Astrocyte of the spinal cord (primary cell): Measurements from ENCODE around the gene DGLUCY.
A peak's percentile ranks its signal among the peaks of the same experiment; 100 is the strongest.
"Not testable (repeated sequence)": the region's sequence is repeated elsewhere in the genome, so short reads cannot be mapped to it uniquely, and the experiment has no call there.

Source experiments
- DNase-seq: peaks from one replicate; pipeline ENCODE4 v3.0.0; 2011; ENCODE audit warnings: low read depth, low spot score
- H3K4me3 ChIP-seq: 2 replicates; pipeline ENCODE4 v1.5.1; 2011; ENCODE audit warnings: low read depth, mild to moderate bottlenecking, low read length, moderate library complexity
- CTCF ChIP-seq: IDR thresholded peaks from 2 replicates; pipeline ENCODE4 v1.5.1; 2012; ENCODE audit warnings: low read depth, mild to moderate bottlenecking, low read length, inconsistent platforms
- in situ Hi-C: cut with HindIII; loops from 2 replicates; pipeline ENCODE4 v1.10.0; 2017; ENCODE audit warnings: low sequenced_read_pairs

DGLUCY gene

GRCh38 chr14:91116913-91117588 is 3.2 kb downstream of the DGLUCY start:
- no peak for TF ChIP-seq CTCF

DNA sequence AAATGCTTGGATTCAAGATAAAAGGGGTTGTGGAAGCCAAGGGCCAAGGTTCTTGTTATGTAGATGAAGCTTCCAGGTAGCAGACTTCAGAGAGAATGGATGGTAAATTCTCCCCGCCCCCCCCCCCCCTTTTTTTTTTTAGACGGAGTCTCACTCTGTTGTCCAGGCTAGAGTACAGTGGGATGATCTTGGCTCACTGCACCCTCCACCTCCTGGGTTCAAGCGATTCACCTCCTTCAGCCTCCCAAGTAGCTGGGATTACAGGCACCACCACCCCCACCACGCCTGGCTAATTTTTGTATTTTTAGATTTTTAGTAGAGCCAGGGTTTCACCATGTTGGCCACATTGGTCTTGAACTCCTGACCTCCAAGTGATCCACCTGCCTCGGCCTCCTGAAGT is 4.1 kb downstream of the DGLUCY start:
- no peak overlapping the region for H3K4me3 ChIP-seq
- no peak for TF ChIP-seq CTCF
- DNase-seq = no peak
- in situ Hi-C loops = no loop called here

More at GRCh38 chr14:91116913-91117588, 3.2 kb downstream of the DGLUCY start:
- in situ Hi-C loops = no loop called here
- no peak overlapping the region for H3K4me3 ChIP-seq
- no peak for DNase-seq

DNA sequence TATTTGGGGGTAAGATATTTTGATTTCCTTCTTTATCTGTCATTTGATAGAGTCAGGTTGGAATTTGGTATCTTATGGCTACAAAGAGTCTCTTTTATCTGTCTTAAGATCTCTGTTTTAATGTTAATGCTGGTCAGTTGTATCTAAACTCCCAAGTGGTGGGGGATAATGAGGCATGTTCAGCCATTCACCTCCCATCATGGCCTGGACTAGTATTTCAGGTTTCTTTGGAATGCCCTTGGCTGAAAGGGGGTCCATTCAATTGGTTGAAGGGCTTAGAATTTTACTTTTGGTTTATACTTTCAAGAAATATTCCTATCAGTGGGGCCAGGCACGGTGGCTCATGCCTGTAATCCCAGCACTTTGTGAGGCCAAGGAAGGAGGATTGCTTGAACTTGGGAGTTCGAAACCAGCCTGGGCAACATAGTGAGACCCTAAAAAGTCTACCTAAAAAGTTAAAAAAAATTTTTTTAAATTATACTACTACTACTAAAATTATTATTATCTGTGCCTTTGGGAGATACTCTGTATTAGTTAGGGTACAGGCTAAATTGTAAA is 4.7 kb downstream of the DGLUCY start:
- no peak for TF ChIP-seq CTCF
- H3K4me3 ChIP-seq = no peak overlapping the region
- in situ Hi-C loops = no loop called here
- DNase-seq = no peak

GRCh38 chr14:91119556-91120311 is 5.9 kb downstream of the DGLUCY start:
- in situ Hi-C loops = no loop called here
- peak; percentile 33 for DNase-seq
- no peak overlapping the region for H3K4me3 ChIP-seq
- TF ChIP-seq CTCF = no peak

DNA sequence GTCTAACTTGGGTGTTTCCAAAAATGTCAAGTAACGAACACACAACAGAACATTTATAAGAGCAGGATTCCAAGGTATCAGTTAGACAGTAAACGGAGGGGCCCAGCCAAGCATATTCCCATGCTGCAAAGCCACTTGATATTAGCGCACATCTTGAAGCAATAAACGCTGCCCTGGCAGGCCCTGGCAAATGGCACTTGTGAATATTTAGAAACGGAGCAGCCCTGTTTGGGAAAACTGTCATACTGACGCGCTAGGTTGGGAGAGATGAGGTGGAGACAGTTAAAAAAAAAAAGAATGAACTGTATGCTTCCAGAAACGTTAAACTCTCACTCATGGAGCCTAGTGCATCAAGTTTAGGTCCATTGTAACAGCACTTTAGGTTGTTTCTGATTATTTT is 9.3 kb downstream of the DGLUCY start:
- DNase-seq = no peak
- H3K4me3 ChIP-seq = no peak overlapping the region
- no peak for TF ChIP-seq CTCF
- in situ Hi-C loops = no loop called here

GRCh38 chr14:91124406-91125270 is 10.8 kb downstream of the DGLUCY start:
- in situ Hi-C loops, DNase-seq, H3K4me3 ChIP-seq: not testable (repeated sequence)
